Measurements from ENCODE around the gene CTXND2.

CTXND2 gene

DNA sequence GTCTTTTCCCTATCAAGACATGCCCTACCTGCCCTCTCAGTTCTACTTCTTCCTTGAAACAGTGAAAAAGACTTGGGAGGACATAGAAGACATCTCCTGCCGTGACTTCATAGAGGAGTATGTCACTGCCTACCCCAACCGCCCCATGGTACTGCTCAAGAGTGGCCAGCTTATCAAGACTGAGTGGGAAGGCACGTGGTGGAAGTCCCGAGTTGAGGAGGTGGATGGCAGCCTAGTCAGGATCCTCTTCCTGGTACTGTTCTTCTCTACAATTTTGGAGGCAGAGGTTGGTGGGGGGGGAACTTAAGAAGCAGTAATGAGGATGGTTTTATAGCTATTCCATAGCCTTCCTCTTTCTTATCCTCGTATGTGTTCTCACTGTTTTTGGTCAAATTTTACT, 57.9 kb downstream of the CTXND2 start:
- no peak overlapping the region for H3K4me2 ChIP-seq (ENCODE audit: low read length, poor library complexity, severe bottlenecking)
- no peak overlapping the region for H2BK15ac ChIP-seq (ENCODE audit: low read depth, poor library complexity, severe bottlenecking)
- no peak overlapping the region for H3K23ac ChIP-seq (ENCODE audit: low read length in 2 of 2)
- no peaks in the 10 kb centered on the region for H3K27me3 ChIP-seq (ENCODE audit: control insufficient read depth in 1 of 2, insufficient read depth in 1 of 2, low read length in 2 of 2)
- no peak overlapping the region for H2AFZ ChIP-seq (ENCODE audit: low read depth, low read length)
- no peak overlapping the region for H3K14ac ChIP-seq (ENCODE audit: low read length in 2 of 2)
- no peak overlapping the region for H2BK120ac ChIP-seq (ENCODE audit: low read depth, low read length)
- peaks cover 57 to 93% of the 10 kb centered on the region in 2 experiments for H3K36me3 ChIP-seq (ENCODE audit: control insufficient read depth in 1 of 2, insufficient read depth in 2 of 2, low read depth in 1 of 2, low read length in 2 of 2)
- H2AK5ac ChIP-seq (ENCODE audit: low read length, severe bottlenecking), result no peak overlapping the region
- no peak for DNase-seq
- H3K4me3 ChIP-seq (ENCODE audit: insufficient read depth in 1 of 2, low read depth in 1 of 2, low read length in 2 of 2), result no peak overlapping the region
- WGBS, result over 99% methylated on average over 5 of the region's 5 CpGs
- no peak overlapping the region for H2BK5ac ChIP-seq (ENCODE audit: low read depth, low read length, poor library complexity, severe bottlenecking)
- peaks cover 3% of the 10 kb centered on the region for H3K79me1 ChIP-seq (replicated peaks; ENCODE audit: low read length, poor library complexity, severe bottlenecking)
- no peaks in the 10 kb centered on the region for H3K9me3 ChIP-seq (ENCODE audit: control insufficient read depth, low read length)
- no peak overlapping the region for H3K18ac ChIP-seq (ENCODE audit: low read depth in 1 of 2, low read length in 2 of 2)
- no peak overlapping the region for H4K8ac ChIP-seq (ENCODE audit: low read length)
- no peak overlapping the region for H4K91ac ChIP-seq (ENCODE audit: low read length)
- H3K27ac ChIP-seq (ENCODE audit: low read length, poor library complexity, severe bottlenecking), result no peak overlapping the region
- no peaks in the 10 kb centered on the region for H3K4me1 ChIP-seq (ENCODE audit: control insufficient read depth, insufficient read depth, low read depth, low read length)
- H2BK12ac ChIP-seq (ENCODE audit: low read length in 2 of 2), result no peak overlapping the region
- H3K4ac ChIP-seq (ENCODE audit: low read depth in 1 of 2, low read length in 2 of 2), result no peak overlapping the region
- H3K9ac ChIP-seq (ENCODE audit: low read length), result no peak overlapping the region

DNA sequence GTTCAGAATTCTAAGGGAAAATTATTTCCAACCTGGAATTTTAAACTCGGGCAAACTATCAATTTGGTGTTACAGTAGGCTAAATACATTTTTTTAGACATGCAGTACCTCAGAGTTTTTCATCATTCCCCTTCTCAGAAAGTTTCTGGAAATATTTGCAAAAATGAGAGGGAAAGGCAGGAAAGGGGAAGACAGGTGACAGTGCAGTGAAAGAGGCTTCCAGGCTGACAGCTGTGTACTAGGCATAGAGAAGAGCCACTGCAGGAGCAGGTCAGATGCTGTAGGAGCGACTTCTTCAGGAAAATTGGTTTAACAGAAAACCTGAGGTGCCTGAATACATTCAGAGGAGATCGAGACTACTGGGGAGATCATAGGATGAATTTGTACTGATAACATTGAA, 67.8 kb downstream of the CTXND2 start:
- Histone ChIP-seq H4K8ac (ENCODE audit: low read length) (no peak overlapping the region), H3K18ac (ENCODE audit: low read depth in 1 of 2, low read length in 2 of 2) (no peak overlapping the region), H4K91ac (ENCODE audit: low read length) (no peak overlapping the region), H3K4ac (ENCODE audit: low read depth in 1 of 2, low read length in 2 of 2) (no peak overlapping the region), H3K27ac (ENCODE audit: low read length, poor library complexity, severe bottlenecking) (no peak overlapping the region), H3K23ac (ENCODE audit: low read length in 2 of 2) (no peak overlapping the region), H3K4me2 (ENCODE audit: low read length, poor library complexity, severe bottlenecking) (no peak overlapping the region), H2AK5ac (ENCODE audit: low read length, severe bottlenecking) (no peak overlapping the region), H3K4me3 (ENCODE audit: insufficient read depth in 1 of 2, low read depth in 1 of 2, low read length in 2 of 2) (no peak overlapping the region), H2BK5ac (ENCODE audit: low read depth, low read length, poor library complexity, severe bottlenecking) (no peak overlapping the region), H3K4me1 (ENCODE audit: control insufficient read depth, insufficient read depth, low read depth, low read length) (no peaks in the 10 kb centered on the region), H2BK12ac (ENCODE audit: low read length in 2 of 2) (no peak overlapping the region), H2BK120ac (ENCODE audit: low read depth, low read length) (no peak overlapping the region), H2BK15ac (ENCODE audit: low read depth, poor library complexity, severe bottlenecking) (no peak overlapping the region), H3K27me3 (ENCODE audit: control insufficient read depth in 1 of 2, insufficient read depth in 1 of 2, low read length in 2 of 2) (no peaks in the 10 kb centered on the region), H3K36me3 (ENCODE audit: control insufficient read depth in 1 of 2, insufficient read depth in 2 of 2, low read depth in 1 of 2, low read length in 2 of 2) (peaks cover 39 to 78% of the 10 kb centered on the region in 2 experiments), H2AFZ (ENCODE audit: low read depth, low read length) (no peak overlapping the region), H3K14ac (ENCODE audit: low read length in 2 of 2) (no peak overlapping the region), H3K9ac (ENCODE audit: low read length) (no peak overlapping the region), H3K9me3 (ENCODE audit: control insufficient read depth, low read length) (no peaks in the 10 kb centered on the region), H3K79me1 (replicated peaks; ENCODE audit: low read length, poor library complexity, severe bottlenecking) (peaks cover 14% of the 10 kb centered on the region)
- DNase-seq, result no peak
- WGBS, result 91% methylated on average over 2 of the region's 3 CpGs

DNA sequence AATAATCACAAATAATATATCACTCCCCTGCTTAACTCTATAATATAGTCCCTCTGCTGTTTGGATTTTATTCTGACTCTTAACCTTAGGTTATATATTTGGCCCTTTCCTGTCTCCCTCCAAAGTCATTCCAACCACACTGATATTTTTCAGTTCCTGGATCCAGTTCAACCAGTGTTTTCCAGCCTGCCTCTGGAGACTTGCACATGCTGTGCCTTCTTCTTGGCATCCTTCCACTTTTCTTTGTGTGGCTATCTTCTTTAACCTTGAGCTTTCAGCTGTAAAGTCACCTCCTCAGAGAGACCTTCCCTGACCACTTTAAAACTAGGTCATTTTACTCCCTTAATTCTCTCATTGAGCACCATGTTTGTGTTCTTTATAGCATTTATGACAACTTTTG, 68.3 kb downstream of the CTXND2 start:
- H2BK5ac ChIP-seq (ENCODE audit: low read depth, low read length, poor library complexity, severe bottlenecking), result no peak overlapping the region
- no peak overlapping the region for H4K8ac ChIP-seq (ENCODE audit: low read length)
- no peak overlapping the region for H4K91ac ChIP-seq (ENCODE audit: low read length)
- H3K27ac ChIP-seq (ENCODE audit: low read length, poor library complexity, severe bottlenecking), result no peak overlapping the region
- H2AK5ac ChIP-seq (ENCODE audit: low read length, severe bottlenecking), result no peak overlapping the region
- no peak overlapping the region for H2BK15ac ChIP-seq (ENCODE audit: low read depth, poor library complexity, severe bottlenecking)
- no peak overlapping the region for H3K4me2 ChIP-seq (ENCODE audit: low read length, poor library complexity, severe bottlenecking)
- no peak overlapping the region for H3K4me3 ChIP-seq (ENCODE audit: insufficient read depth in 1 of 2, low read depth in 1 of 2, low read length in 2 of 2)
- no peaks in the 10 kb centered on the region for H3K27me3 ChIP-seq (ENCODE audit: control insufficient read depth in 1 of 2, insufficient read depth in 1 of 2, low read length in 2 of 2)
- DNase-seq, result no peak
- no peak overlapping the region for H2BK120ac ChIP-seq (ENCODE audit: low read depth, low read length)
- no peak overlapping the region for H3K23ac ChIP-seq (ENCODE audit: low read length in 2 of 2)
- H2BK12ac ChIP-seq (ENCODE audit: low read length in 2 of 2), result no peak overlapping the region
- H3K18ac ChIP-seq (ENCODE audit: low read depth in 1 of 2, low read length in 2 of 2), result no peak overlapping the region
- H3K4me1 ChIP-seq (ENCODE audit: control insufficient read depth, insufficient read depth, low read depth, low read length), result no peaks in the 10 kb centered on the region
- peaks cover 12% of the 10 kb centered on the region for H3K79me1 ChIP-seq (replicated peaks; ENCODE audit: low read length, poor library complexity, severe bottlenecking)
- no peak overlapping the region for H3K9ac ChIP-seq (ENCODE audit: low read length)
- peaks cover 40 to 77% of the 10 kb centered on the region in 2 experiments for H3K36me3 ChIP-seq (ENCODE audit: control insufficient read depth in 1 of 2, insufficient read depth in 2 of 2, low read depth in 1 of 2, low read length in 2 of 2)
- H2AFZ ChIP-seq (ENCODE audit: low read depth, low read length), result no peak overlapping the region
- no peak overlapping the region for H3K14ac ChIP-seq (ENCODE audit: low read length in 2 of 2)
- no peaks in the 10 kb centered on the region for H3K9me3 ChIP-seq (ENCODE audit: control insufficient read depth, low read length)
- H3K4ac ChIP-seq (ENCODE audit: low read depth in 1 of 2, low read length in 2 of 2), result no peak overlapping the region

DNA sequence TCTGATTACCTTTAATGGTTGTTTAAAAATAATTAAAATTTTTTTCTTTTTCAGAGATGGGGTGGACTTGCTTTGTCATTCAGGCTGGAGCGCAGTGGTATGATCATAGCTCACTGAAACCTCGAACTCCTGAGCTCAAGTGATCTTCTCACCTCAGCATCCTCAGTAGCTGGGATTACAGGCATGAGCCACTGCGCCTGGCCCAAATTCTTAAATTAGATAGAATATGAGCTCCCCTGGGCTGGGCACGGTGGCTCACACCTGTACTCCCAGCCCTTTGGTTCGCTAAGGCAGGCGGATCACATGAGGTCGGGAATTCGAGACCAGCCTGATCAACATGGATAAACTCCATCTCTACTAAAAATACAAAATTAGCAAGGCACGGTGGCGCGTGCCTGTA, 70.7 kb downstream of the CTXND2 start:
- Histone ChIP-seq H2AK5ac (ENCODE audit: low read length, severe bottlenecking) (no peak overlapping the region), H3K4me3 (ENCODE audit: insufficient read depth in 1 of 2, low read depth in 1 of 2, low read length in 2 of 2) (no peak overlapping the region), H4K91ac (ENCODE audit: low read length) (no peak overlapping the region), H3K27me3 (ENCODE audit: control insufficient read depth in 1 of 2, insufficient read depth in 1 of 2, low read length in 2 of 2) (no peaks in the 10 kb centered on the region), H3K27ac (ENCODE audit: low read length, poor library complexity, severe bottlenecking) (no peak overlapping the region), H3K36me3 (ENCODE audit: control insufficient read depth in 1 of 2, insufficient read depth in 2 of 2, low read depth in 1 of 2, low read length in 2 of 2) (peaks cover 42 to 79% of the 10 kb centered on the region in 2 experiments), H2AFZ (ENCODE audit: low read depth, low read length) (no peak overlapping the region), H2BK120ac (ENCODE audit: low read depth, low read length) (no peak overlapping the region), H3K14ac (ENCODE audit: low read length in 2 of 2) (no peak overlapping the region), H3K23ac (ENCODE audit: low read length in 2 of 2) (no peak overlapping the region), H4K8ac (ENCODE audit: low read length) (no peak overlapping the region), H3K9ac (ENCODE audit: low read length) (no peak overlapping the region), H2BK15ac (ENCODE audit: low read depth, poor library complexity, severe bottlenecking) (no peak overlapping the region), H3K4ac (ENCODE audit: low read depth in 1 of 2, low read length in 2 of 2) (no peak overlapping the region), H2BK12ac (ENCODE audit: low read length in 2 of 2) (no peak overlapping the region), H3K9me3 (ENCODE audit: control insufficient read depth, low read length) (no peaks in the 10 kb centered on the region), H3K79me1 (replicated peaks; ENCODE audit: low read length, poor library complexity, severe bottlenecking) (peaks cover 12% of the 10 kb centered on the region), H2BK5ac (ENCODE audit: low read depth, low read length, poor library complexity, severe bottlenecking) (no peak overlapping the region), H3K18ac (ENCODE audit: low read depth in 1 of 2, low read length in 2 of 2) (no peak overlapping the region), H3K4me2 (ENCODE audit: low read length, poor library complexity, severe bottlenecking) (no peak overlapping the region), H3K4me1 (ENCODE audit: control insufficient read depth, insufficient read depth, low read depth, low read length) (no peaks in the 10 kb centered on the region)
- DNase-seq, result no peak
- 94% methylated on average over 10 of the region's 11 CpGs for WGBS

All from mesenchymal stem cell (in vitro differentiated cells and primary cell).